Right lung (tissue), 5 donors: ENCODE results near the gene VPS72. TPM values are rescaled to one million over a fixed set of nuclear protein-coding genes. Genes with fewer than 3 reads are reported as not detected.
A peak's percentile ranks its signal among the peaks of the same experiment; 100 is the strongest.
"Not testable (repeated sequence)": the region's sequence is repeated elsewhere in the genome, so short reads cannot be mapped to it uniquely, and the experiment has no call there.

Experiments used
- DNase-seq, 2 donors: peaks; one replicate each; pipeline ENCODE4 v3.0.0-alpha.2; 2013
- polyA plus RNA-seq, 5 donors: library from polyadenylated mRNA; unstranded; fragments of 120-200 nt; gene quantifications; one replicate each; pipeline versions ENCODE4 v1.2.1 to v1.2.3, GENCODE V29; 2013; ENCODE audit warnings: inconsistent platforms in 1 of 5, low replicate concordance in 1 of 5; ENCODE audit not compliant: insufficient read length in 5 of 5, insufficient read depth in 1 of 5

VPS72 gene
- polyA plus RNA-seq, 5 donors, result 56.3 to 68.0 (median 64.0) TPM

GRCh38 chr1:151193304-151193703 lies 3.3 kb upstream of the VPS72 start:
- no peak for DNase-seq

- DNase-seq, result no peak
These were observed 2.0 kb upstream of the VPS72 start for GRCh38 chr1:151192047-151192446.

DNA sequence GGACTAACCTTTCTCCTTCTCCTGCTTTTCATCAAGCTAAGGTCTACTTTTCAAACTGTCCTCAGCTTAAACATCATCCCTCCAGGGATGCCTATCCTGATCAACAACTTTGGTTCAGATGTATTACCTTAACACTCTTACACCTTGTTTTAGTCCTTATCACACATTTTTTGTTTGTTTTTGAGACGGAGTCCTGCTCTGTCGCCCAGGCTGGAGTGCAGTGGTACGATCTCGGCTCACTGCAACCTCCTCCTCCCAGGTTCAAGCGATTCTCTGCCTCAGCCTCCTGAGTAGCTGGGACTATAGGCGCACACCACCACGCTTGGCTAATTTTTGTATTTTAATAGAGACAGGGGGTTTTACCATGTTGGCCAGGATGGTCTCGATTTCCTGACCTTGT lies 1.3 kb downstream of the VPS72 start:
- DNase-seq, result not testable (repeated sequence)

DNA sequence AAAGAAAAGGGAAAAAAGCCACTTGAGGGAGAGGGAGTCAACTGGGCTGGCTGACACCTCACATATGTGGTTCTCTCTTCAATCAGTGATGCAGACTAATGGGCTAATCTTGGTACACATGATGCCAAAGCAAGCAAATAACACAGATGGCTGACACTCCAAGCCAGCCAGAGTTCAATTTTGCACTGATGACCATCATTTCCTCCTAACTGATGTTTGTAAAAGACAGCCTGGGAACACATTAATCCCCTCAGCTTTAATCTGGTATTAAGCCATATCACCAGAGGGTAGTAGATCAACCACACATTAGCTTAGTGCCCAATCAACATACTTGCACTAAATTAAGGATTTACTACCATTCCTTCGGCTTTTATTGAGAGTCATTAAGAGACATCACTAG lies 2.8 kb downstream of the VPS72 start:
- no peak for DNase-seq

DNA sequence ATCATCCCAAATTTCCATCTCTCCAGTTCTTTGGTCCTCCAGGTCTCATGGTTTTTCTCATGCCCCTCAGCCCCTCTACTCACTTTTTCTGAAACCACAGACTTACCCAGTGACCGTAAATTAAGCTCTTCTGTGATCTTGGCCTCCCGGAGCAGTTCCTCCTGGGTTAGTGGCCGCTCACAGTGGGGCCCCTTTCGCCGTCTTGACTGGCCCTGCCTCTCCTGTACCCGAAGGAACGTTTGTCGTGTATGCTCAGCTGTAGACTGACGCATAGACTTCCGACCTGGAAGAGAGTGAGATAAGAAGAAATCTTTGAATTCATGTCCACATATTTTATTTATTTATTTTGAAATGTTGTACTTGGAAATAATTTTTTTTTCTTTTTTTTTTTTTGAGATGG lies 5.8 kb downstream of the VPS72 start:
- DNase-seq, result no peak

DNA sequence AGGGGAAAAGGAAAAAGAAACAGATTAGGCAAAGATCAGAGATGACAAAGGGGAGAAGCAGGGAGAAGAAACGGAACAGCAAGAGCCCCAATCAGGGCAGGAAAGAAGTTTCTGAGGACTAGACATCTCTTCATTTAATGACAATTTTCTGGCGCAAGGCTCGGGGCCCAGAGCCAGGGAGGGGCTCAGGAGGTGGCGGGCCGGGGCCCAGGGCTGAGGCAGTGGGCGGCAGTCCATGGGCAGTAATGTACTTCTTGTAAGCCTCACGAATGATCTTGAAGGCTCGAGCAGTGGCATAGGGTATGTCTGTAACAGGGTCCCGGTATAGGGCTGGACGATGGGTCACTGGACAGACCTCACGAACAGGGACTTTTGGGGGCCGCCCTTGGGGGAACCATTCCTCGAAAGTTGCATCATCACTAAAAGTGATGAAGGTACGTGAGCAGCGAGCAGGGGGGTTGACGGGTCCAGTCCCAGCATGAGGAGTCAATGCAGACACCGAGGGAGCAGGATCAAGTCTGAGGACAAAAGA lies 13.4 kb downstream of the VPS72 start:
- no peak for DNase-seq

- DNase-seq, result no peak
These were observed 14.1 kb downstream of the VPS72 start, which contains the start of gene TMOD4 for GRCh38 chr1:151175863-151176262. TMOD4 (minus strand) TSS chr1:151175981; CDS start chr1:151174875, 1,106 bp downstream.

DNA sequence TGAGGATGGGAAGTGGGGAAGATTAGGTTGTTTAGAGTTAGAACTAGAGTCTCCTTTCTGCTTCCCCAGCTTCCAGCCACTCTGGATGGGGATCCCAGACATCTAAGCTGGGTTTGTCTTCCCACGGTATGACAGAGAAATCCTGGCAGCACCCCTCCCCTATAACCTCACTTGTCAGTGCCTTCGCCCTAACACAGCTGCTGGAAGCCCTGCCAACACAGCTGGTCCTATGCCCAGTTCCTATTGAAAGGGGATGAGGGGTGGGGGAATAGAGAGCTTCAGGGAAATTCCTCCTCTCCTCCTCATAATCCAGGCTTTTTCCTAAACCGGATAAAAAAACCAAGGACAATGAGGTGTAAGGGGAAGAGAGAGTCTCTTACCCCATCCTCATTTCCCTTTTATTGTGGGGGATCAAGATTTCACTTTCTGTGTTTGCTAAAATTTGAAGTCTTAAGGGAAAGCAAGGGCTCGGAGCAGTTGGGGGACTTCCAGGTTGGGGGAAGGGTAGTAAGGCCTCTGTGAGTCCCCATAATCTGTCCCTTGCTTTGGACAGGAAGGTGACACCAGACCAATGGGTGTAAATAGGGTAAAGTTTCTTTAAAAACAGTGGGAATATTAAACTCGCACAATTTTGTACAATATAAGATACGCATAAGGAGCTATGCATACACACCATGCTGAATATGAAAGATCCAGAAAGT lies 14.8 kb downstream of the VPS72 start:
- DNase-seq, result no peak

DNA sequence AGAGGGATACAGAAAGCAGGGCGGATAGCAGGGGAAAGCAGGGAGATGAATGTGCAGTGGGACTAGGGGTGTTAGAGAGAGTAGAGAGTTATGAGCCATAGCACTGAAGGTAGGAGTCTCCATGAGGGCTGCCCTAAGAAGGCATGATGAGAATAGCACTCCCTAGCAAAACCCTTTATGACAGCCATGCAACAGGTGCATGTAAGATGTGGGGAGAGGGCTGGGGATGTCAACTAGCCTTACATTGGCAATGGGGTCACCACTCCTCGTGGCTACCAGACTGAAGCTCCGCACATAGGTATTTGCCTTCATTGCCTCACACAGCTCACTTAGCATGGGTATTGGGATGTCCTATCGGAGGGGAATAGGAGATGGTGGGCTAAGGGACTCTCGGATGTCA lies 18.8 kb downstream of the VPS72 start:
- no peak for DNase-seq

DNA sequence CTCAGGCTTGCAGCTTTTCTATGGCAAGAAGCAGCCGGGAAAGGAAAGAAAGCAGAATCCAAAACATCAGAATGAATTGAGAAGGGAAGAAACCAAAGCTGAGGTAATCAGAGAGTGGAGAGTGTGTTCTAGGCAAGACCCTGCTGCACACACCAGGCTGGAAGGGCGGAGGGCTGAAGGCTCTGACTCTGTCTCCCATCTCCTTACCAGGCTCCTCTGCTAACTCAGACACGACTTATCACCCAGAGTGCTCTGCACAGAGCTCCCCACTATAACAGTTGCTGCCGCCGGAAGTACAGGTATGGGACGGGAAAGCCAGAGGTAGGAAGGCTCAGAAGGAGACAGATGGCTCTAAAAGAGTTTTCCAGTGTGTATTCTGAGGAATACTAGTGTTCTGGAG lies 22.9 kb downstream of the VPS72 start:
- DNase-seq, result no peak

DNA sequence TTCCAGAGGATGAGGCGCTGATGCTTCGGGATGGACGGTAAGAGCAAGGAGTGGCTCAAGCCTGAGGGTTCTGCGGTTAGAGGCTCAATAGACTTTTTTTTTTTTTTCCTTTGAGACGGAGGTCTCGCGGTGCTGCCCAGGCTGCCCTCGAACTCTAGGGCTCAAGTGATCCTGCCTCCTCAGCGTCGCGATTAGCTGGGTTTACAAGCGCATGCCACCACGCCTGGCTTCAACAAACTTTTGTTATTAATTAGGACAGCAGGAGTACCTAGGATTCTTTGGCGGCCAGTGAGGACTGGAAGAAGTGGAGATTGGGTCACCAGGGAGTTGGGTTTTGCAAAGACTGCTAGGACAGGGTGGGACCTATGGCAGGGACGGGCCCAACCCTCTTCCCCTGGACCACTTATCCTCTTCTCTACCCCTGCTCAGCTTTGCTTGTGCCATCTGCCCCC lies 23.5 kb downstream of the VPS72 start:
- DNase-seq, result no peak

GRCh38 chr1:151165738-151166504 lies 24.1 kb downstream of the VPS72 start, which contains the start of the genes LYSMD1 and SCNM1:
LYSMD1 (minus strand) TSS chr1:151165902; CDS start chr1:151165258, 644 bp downstream.
SCNM1 (plus strand) TSS chr1:151166144; CDS start chr1:151166153, 9 bp downstream.
- peak; percentile 97 for DNase-seq

GRCh38 chr1:151165281-151165737 lies 24.7 kb downstream of the VPS72 start:
- peak in 1 of 2 donors; percentile 61 for DNase-seq

- no peak for DNase-seq
These were observed 25.2 kb downstream of the VPS72 start for GRCh38 chr1:151164732-151165280.

DNA sequence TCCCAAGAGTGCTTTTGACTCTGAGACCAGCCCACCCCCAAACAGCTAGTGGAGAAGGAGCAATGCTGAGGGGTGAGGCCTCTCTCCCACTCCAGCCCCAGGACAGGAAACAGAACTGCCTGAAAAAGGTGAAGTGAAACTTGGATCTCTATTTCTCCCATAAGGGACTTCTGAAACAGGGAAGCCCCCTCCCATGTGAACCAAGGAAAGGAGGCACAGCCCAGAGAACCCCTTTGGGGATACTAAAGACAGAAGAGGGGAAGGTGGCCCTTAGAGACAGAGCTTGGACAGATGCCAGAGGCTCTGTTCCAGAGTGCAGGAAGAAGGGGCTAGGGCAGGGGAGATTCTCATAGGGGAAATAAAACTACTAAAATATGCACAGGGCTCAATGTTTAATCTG lies 30.6 kb downstream of the VPS72 start:
- no peak for DNase-seq

- no peak for DNase-seq
These were observed 31.2 kb downstream of the VPS72 start for GRCh38 chr1:151158751-151159251.

GRCh38 chr1:151158326-151158725 lies 31.7 kb downstream of the VPS72 start:
- no peak for DNase-seq

GRCh38 chr1:151157067-151157531 lies 32.9 kb downstream of the VPS72 start:
- no peak for DNase-seq

DNA sequence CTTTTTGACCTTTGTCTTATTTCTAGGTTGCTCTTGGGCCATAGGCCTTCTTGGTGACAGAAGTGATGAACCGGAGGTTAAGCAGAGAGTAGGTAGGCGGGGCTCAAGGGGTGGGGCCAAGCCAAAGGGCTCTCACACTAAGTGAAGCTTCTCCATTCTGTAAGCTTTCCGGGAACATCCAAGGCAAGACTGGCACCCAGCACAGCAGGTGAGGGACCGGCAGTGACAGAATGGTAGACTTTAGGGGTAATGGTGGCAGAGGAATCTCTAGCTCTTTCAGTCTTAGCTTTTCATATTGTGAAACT lies 33.5 kb downstream of the VPS72 start, which contains the start of gene TNFAIP8L2:
TNFAIP8L2 (plus strand) TSS at position 135 of the 305 bp plus-strand sequence. CDS start 2,049 bp downstream, outside the sequence.
- DNase-seq, result no peak

DNA sequence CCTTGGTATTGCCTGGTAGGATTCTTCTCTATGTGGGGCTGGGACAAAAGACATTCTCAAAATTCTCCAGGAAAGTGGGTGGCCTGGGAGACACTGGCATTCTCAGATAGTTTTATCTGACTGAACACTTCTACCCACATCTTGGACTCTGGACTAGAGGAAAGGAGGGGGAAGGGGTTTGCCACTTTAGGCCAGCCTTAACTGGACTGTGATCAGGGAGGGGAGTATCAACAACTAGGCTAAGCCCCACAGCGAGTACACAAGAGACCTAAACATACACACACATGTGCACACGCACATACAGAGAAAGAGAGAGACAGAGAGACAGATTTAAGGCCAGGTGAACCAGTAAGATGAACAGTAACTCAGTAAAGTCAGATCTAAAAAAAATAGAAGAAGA lies 42.3 kb downstream of the VPS72 start:
- no peak for DNase-seq

GRCh38 chr1:151147132-151147503 lies 42.9 kb downstream of the VPS72 start:
- DNase-seq, result no peak
